ENCODE measurements around the gene BRCC3. TPM values are rescaled to one million over a fixed set of nuclear protein-coding genes. Genes with fewer than 3 reads are reported as not detected.

BRCC3 gene
- total and polyA plus RNA-seq, 8 donors = 0.87 to 20.1 (median 10.9) TPM

- H3K27me3 ChIP-seq = no peaks in the 10 kb centered on the region
- peak overlapping the region in 4 of 5 donors; percentile 93 to 97 (median 96) for H3K27ac ChIP-seq
- DNase-seq = no peak
- H3K9me3 ChIP-seq = peaks cover 0 to 6% (median 0%) of the 10 kb centered on the region in 4 donors
- TF ChIP-seq POLR2AphosphoS5 (IDR thresholded peaks at IDR 0.05) = no peak
- no peak for TF ChIP-seq POLR2A (IDR thresholded peaks at IDR 0.05)
- TF ChIP-seq CTCF (IDR thresholded peaks at IDR 0.05) = no peak
- TF ChIP-seq EP300 (IDR thresholded peaks at IDR 0.05) = no peak
- intact Hi-C loops (cut with DNase I; ENCODE audit: low total_unique reads) = no loop called here
- H3K4me3 ChIP-seq = no peak overlapping the region
- H3K4me1 ChIP-seq = peaks cover 0 to 22% (median 10%) of the 10 kb centered on the region in 4 donors
- 76 to 93% (median 82%) methylated on average over 2 of the region's 2 CpGs for WGBS, 5 donors
- H3K36me3 ChIP-seq = no peaks in the 10 kb centered on the region
Observed at GRCh38 chrX:155028877-155029291, 42.4 kb upstream of the BRCC3 start.

- TF ChIP-seq POLR2AphosphoS5 (IDR thresholded peaks at IDR 0.05) (no peak), CTCF (IDR thresholded peaks at IDR 0.05) (no peak), POLR2A (IDR thresholded peaks at IDR 0.05) (no peak), EP300 (IDR thresholded peaks at IDR 0.05) (no peak)
- H3K9me3 ChIP-seq = peaks cover 0 to 9% (median 0%) of the 10 kb centered on the region in 4 donors
- intact Hi-C loops (cut with DNase I; ENCODE audit: low total_unique reads) = no loop called here
- H3K4me1 ChIP-seq = peaks cover 0 to 22% (median 10%) of the 10 kb centered on the region in 4 donors
- DNase-seq = no peak
- no peak overlapping the region for H3K4me3 ChIP-seq
- H3K27ac ChIP-seq = no peak overlapping the region
- H3K27me3 ChIP-seq = no peaks in the 10 kb centered on the region
- peaks cover 0 to 17% (median 13%) of the 10 kb centered on the region in 4 donors for H3K36me3 ChIP-seq
- WGBS, 5 donors = 63 to 90% (median 78%) methylated on average over 5 of the region's 5 CpGs
Observed at GRCh38 chrX:155031657-155032056, 39.7 kb upstream of the BRCC3 start.

- Histone ChIP-seq H3K27ac (no peak overlapping the region), H3K4me1 (peaks cover 0 to 8% (median 0%) of the 10 kb centered on the region in 4 donors), H3K36me3 (peaks cover 0 to 17% (median 13%) of the 10 kb centered on the region in 4 donors), H3K4me3 (no peak overlapping the region), H3K27me3 (no peaks in the 10 kb centered on the region), H3K9me3 (peaks cover 0 to 4% (median 0%) of the 10 kb centered on the region in 4 donors)
- intact Hi-C loops (cut with DNase I; ENCODE audit: low total_unique reads) = no loop called here
- TF ChIP-seq POLR2AphosphoS5 (IDR thresholded peaks at IDR 0.05) (no peak), CTCF (IDR thresholded peaks at IDR 0.05) (no peak), EP300 (IDR thresholded peaks at IDR 0.05) (no peak), POLR2A (IDR thresholded peaks at IDR 0.05) (no peak)
- WGBS, 5 donors = 92 to 100% (median 96%) methylated on average over 4 of the region's 4 CpGs
- no peak for DNase-seq
Observed at GRCh38 chrX:155035688-155036087, 35.6 kb upstream of the BRCC3 start.

GRCh38 chrX:155046129-155046810, 25.0 kb upstream of the BRCC3 start:
- no peak for DNase-seq
- no peak overlapping the region for H3K4me3 ChIP-seq
- H3K36me3 ChIP-seq = peaks cover 0 to 19% (median 13%) of the 10 kb centered on the region in 4 donors
- no peaks in the 10 kb centered on the region for H3K27me3 ChIP-seq
- WGBS, 5 donors = 70 to 92% (median 85%) methylated on average over 6 of the region's 6 CpGs
- no peaks in the 10 kb centered on the region for H3K9me3 ChIP-seq
- intact Hi-C loops (cut with DNase I; ENCODE audit: low total_unique reads) = no loop called here
- no peaks in the 10 kb centered on the region for H3K4me1 ChIP-seq
- H3K27ac ChIP-seq = no peak overlapping the region
- no peak for TF ChIP-seq CTCF (IDR thresholded peaks at IDR 0.05)
- no peak for TF ChIP-seq POLR2AphosphoS5 (IDR thresholded peaks at IDR 0.05)
- no peak for TF ChIP-seq POLR2A (IDR thresholded peaks at IDR 0.05)
- TF ChIP-seq EP300 (IDR thresholded peaks at IDR 0.05) = no peak
